OCI-LY1 (cell line): ENCODE results near the gene ANO3.

ENCODE experiments used
- EZH2 ChIP-seq: fragments of 200-600 bp; sonication (generic), shearing (Covaris generic); IDR thresholded peaks from 2 replicates; pipeline ENCODE4 v1.8.0; 2017; ENCODE audit warnings: borderline replicate concordance, mixed run types, mild to moderate bottlenecking, antibody characterized with exemption, low read length, moderate library complexity, mixed read lengths
- TF ChIP-seq, protein P1 (sequence below): fragments of 200-600 bp; sonication (generic), shearing (Covaris generic); IDR thresholded peaks from 2 replicates; pipeline ENCODE4 v1.5.1; 2017; ENCODE audit warnings: mild to moderate bottlenecking, antibody characterized with exemption, low read length, moderate library complexity, mixed read lengths

DNA sequence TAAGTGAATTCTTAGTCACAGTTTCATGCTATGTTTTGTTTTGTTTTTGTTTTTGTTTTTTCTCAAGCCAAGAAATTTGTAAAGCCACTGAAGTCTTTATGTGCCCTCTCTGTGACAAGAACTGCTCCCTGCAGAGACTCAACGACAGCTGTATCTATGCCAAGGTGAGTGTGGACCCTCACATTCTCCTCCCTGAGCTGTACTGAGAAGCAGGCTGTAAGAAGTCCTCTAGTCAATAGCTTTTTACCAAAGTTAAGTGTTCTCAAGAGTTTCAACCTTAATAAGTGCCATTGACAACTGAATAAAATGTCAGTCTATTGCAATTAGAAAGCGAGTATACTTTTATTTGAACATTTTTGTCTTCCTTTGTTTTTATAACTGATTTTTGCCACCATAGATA lies 221.3 kb downstream of the ANO3 start:
- TF ChIP-seq, protein P1, sequence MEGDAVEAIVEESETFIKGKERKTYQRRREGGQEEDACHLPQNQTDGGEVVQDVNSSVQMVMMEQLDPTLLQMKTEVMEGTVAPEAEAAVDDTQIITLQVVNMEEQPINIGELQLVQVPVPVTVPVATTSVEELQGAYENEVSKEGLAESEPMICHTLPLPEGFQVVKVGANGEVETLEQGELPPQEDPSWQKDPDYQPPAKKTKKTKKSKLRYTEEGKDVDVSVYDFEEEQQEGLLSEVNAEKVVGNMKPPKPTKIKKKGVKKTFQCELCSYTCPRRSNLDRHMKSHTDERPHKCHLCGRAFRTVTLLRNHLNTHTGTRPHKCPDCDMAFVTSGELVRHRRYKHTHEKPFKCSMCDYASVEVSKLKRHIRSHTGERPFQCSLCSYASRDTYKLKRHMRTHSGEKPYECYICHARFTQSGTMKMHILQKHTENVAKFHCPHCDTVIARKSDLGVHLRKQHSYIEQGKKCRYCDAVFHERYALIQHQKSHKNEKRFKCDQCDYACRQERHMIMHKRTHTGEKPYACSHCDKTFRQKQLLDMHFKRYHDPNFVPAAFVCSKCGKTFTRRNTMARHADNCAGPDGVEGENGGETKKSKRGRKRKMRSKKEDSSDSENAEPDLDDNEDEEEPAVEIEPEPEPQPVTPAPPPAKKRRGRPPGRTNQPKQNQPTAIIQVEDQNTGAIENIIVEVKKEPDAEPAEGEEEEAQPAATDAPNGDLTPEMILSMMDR = no peak
- TF ChIP-seq EZH2 = no peak
